ENCODE data around the gene GDF7. TPM values are rescaled to one million over a fixed set of nuclear protein-coding genes. Genes with fewer than 3 reads are reported as not detected.

Gene GDF7
- total and polyA plus RNA-seq, 10 of the 15 experiments (the other 5 are each of a cell fraction or from before 2014, with no cell fraction given) = 0.02 to 0.11 (median 0.04) TPM; not detected in 1

DNA sequence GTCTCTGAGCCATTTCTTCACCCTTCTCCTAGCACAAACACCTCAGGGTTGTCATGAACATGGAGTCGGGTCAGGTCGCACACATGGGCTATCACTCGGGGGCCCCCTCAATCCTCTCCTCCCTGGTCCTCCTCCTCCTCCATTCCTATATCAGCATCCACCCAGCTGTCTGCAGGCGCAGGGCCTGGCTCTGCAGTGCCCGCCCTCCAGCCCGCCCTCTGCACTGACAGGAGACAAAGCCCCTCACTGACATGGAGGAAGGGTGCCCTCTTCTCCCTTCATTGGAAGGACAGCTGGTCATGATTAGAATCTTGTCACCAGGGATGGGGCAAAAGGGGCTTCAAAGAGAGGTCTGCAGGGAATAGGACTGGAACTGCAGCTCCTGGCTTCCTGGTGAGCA is 37.8 kb upstream of the GDF7 start (continued):
- TF ChIP-seq, protein P1, sequence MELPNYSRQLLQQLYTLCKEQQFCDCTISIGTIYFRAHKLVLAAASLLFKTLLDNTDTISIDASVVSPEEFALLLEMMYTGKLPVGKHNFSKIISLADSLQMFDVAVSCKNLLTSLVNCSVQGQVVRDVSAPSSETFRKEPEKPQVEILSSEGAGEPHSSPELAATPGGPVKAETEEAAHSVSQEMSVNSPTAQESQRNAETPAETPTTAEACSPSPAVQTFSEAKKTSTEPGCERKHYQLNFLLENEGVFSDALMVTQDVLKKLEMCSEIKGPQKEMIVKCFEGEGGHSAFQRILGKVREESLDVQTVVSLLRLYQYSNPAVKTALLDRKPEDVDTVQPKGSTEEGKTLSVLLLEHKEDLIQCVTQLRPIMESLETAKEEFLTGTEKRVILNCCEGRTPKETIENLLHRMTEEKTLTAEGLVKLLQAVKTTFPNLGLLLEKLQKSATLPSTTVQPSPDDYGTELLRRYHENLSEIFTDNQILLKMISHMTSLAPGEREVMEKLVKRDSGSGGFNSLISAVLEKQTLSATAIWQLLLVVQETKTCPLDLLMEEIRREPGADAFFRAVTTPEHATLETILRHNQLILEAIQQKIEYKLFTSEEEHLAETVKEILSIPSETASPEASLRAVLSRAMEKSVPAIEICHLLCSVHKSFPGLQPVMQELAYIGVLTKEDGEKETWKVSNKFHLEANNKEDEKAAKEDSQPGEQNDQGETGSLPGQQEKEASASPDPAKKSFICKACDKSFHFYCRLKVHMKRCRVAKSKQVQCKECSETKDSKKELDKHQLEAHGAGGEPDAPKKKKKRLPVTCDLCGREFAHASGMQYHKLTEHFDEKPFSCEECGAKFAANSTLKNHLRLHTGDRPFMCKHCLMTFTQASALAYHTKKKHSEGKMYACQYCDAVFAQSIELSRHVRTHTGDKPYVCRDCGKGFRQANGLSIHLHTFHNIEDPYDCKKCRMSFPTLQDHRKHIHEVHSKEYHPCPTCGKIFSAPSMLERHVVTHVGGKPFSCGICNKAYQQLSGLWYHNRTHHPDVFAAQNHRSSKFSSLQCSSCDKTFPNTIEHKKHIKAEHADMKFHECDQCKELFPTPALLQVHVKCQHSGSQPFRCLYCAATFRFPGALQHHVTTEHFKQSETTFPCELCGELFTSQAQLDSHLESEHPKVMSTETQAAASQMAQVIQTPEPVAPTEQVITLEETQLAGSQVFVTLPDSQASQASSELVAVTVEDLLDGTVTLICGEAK (IDR thresholded peaks at IDR 0.05; ENCODE audit: borderline replicate concordance) = no peak
- TF ChIP-seq BHLHE40 (IDR thresholded peaks at IDR 0.05; ENCODE audit: borderline replicate concordance in 1 of 2, low read depth in 2 of 2, low read length in 1 of 2) (no peak), GATAD2B (conservative IDR thresholded peaks at IDR 0.05; ENCODE audit: low read depth) (no peak), NKRF (conservative IDR thresholded peaks at IDR 0.05) (no peak), DPF2 (IDR thresholded peaks at IDR 0.05) (no peak), TBL1XR1 (IDR thresholded peaks at IDR 0.05; ENCODE audit: low read depth, low read length) (no peak), EZH2 (IDR thresholded peaks at IDR 0.05; ENCODE audit: borderline replicate concordance, control insufficient read depth, low read depth, low read length) (no peak), NRF1 (conservative IDR thresholded peaks at IDR 0.05; ENCODE audit: low read depth, low read length) (no peak), ELK1 (IDR thresholded peaks at IDR 0.05; ENCODE audit: low read depth, low read length) (no peak)
